GM12892 (cell line): Measurements from ENCODE around the gene ACACB.

ENCODE experiments used
- POLR2A ChIP-seq: IDR thresholded peaks from 2 replicates; pipeline ENCODE4 v1.6.1; 2011; ENCODE audit warnings: low read depth, low read length, control low read depth
- POLR2AphosphoS5 ChIP-seq: IDR thresholded peaks from 2 replicates; pipeline ENCODE4 v1.6.1; 2011; ENCODE audit warnings: low read depth, low read length, control low read depth
- TAF1 ChIP-seq: IDR thresholded peaks from 2 replicates; pipeline ENCODE4 v1.6.1; 2011; ENCODE audit warnings: low read depth, mild to moderate bottlenecking, control low read depth, low read length, borderline replicate concordance

GRCh38 chr12:109286252-109286651 is 169.9 kb downstream of the ACACB start:
- TF ChIP-seq TAF1 (no peak), POLR2A (no peak), POLR2AphosphoS5 (no peak)
